DND-41 (cell line): ENCODE results near the gene IP6K3.

ENCODE experiments used
- ATAC-seq: fragments of 200-7000 bp; cut with Tn5 transposase; 3 replicates; pipeline ENCODE4 v1.9.1; 2021; ENCODE audit warnings: low read depth; ENCODE audit not compliant: insufficient read depth
- DNase-seq: peaks from one replicate; pipeline ENCODE4 v3.0.0-alpha.2; 2020
- H2AFZ ChIP-seq: 2 replicates; pipeline ENCODE4 v1.6.0; 2012; ENCODE audit warnings: low read depth, low read length
- H3K27ac ChIP-seq: 2 replicates; pipeline ENCODE4 v1.5.1; 2012; ENCODE audit warnings: low read length, inconsistent platforms
- H3K27me3 ChIP-seq: fragments of 200-600 bp; sonication (generic); 2 replicates; pipeline ENCODE4 v1.6.0; 2012; ENCODE audit warnings: low read length, mild to moderate bottlenecking, inconsistent platforms; ENCODE audit not compliant: insufficient read depth, poor library complexity
- H3K36me3 ChIP-seq: 2 replicates; pipeline ENCODE4 v1.5.1; 2012; ENCODE audit warnings: low read length, inconsistent platforms; ENCODE audit not compliant: insufficient read depth
- H3K4me1 ChIP-seq: 2 replicates; pipeline ENCODE4 v1.5.1; 2012; ENCODE audit warnings: mild to moderate bottlenecking, low read length; ENCODE audit not compliant: insufficient read depth
- H3K4me2 ChIP-seq: 2 replicates; pipeline ENCODE4 v1.6.0; 2012; ENCODE audit warnings: mild to moderate bottlenecking, moderate library complexity, low read length, inconsistent platforms; ENCODE audit not compliant: insufficient read depth
- H3K4me3 ChIP-seq, 2 experiments: fragments of 200-600 bp in 1 of 2; shearing (Covaris generic) in 1 of 2; 2 replicates each; pipeline ENCODE4 v1.5.1; 2012 to 2016; ENCODE audit warnings: inconsistent platforms in 2 of 2, low read length in 2 of 2, mild to moderate bottlenecking in 2 of 2, low read depth in 1 of 2, moderate library complexity in 1 of 2
- H3K79me2 ChIP-seq: 2 replicates; pipeline ENCODE4 v1.6.0; 2012; ENCODE audit warnings: low read length, inconsistent platforms; ENCODE audit not compliant: insufficient read depth
- H3K9ac ChIP-seq: 2 replicates; pipeline ENCODE4 v1.6.0; 2012; ENCODE audit warnings: low read depth, mild to moderate bottlenecking, inconsistent platforms, low read length, moderate library complexity
- H3K9me3 ChIP-seq: 2 replicates; pipeline ENCODE4 v1.5.1; 2012; ENCODE audit warnings: low read length, moderate library complexity, mild to moderate bottlenecking, inconsistent platforms; ENCODE audit not compliant: insufficient read depth, severe bottlenecking
- H4K20me1 ChIP-seq: 2 replicates; pipeline ENCODE4 v1.6.0; 2012; ENCODE audit warnings: low read length; ENCODE audit not compliant: insufficient read depth
- EZH2 ChIP-seq: IDR thresholded peaks from 3 replicates; pipeline ENCODE4 v1.6.1; 2012; ENCODE audit warnings: borderline replicate concordance, low read depth, mild to moderate bottlenecking, moderate library complexity, low read length, inconsistent platforms; ENCODE audit not compliant: severe bottlenecking
- TF ChIP-seq, protein P1 (sequence below): IDR thresholded peaks from 2 replicates; pipeline ENCODE4 v1.5.1; 2012; ENCODE audit warnings: borderline replicate concordance, low read length, moderate library complexity, mild to moderate bottlenecking; ENCODE audit not compliant: poor library complexity, severe bottlenecking; ENCODE audit errors: extremely low read depth

IP6K3 gene

DNA sequence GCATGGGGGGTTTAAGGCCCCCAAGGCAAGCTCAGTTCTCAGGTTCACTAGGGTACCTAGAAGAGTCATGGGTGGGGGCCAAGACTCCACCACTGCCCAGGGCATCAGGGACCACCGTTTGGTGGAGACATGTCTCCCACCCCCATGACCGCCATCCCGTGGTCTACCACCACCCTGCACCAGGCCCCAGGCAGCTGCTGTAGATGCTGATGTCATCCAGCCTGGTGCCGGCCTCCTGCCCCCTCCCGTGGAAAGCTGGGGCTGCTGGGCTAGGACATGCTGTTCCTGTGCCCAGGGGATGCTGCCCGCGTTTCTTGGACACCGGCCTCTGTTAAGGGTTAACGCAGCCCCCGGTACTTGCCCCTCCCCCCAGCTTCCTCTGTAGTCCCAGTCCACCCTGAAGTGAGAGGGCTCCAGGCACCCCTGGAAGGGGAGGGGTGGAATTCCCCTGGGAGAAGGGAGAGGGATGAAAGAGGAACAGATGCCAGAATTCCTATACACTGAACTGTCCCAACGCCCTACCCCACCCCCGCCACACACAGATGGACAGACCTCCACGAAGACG is 587 bp downstream of the IP6K3 start:
- H3K27me3 ChIP-seq: peaks cover 4% of the 10 kb centered on the region
- DNase-seq (no peak), ATAC-seq (no peak)
- peaks cover 10% of the 10 kb centered on the region; the same call in 1 of the 2 replicates for H4K20me1 ChIP-seq
- H3K9me3 ChIP-seq: no peaks in the 10 kb centered on the region
- H3K4me1 ChIP-seq: no peaks in the 10 kb centered on the region
- TF ChIP-seq, protein P1, sequence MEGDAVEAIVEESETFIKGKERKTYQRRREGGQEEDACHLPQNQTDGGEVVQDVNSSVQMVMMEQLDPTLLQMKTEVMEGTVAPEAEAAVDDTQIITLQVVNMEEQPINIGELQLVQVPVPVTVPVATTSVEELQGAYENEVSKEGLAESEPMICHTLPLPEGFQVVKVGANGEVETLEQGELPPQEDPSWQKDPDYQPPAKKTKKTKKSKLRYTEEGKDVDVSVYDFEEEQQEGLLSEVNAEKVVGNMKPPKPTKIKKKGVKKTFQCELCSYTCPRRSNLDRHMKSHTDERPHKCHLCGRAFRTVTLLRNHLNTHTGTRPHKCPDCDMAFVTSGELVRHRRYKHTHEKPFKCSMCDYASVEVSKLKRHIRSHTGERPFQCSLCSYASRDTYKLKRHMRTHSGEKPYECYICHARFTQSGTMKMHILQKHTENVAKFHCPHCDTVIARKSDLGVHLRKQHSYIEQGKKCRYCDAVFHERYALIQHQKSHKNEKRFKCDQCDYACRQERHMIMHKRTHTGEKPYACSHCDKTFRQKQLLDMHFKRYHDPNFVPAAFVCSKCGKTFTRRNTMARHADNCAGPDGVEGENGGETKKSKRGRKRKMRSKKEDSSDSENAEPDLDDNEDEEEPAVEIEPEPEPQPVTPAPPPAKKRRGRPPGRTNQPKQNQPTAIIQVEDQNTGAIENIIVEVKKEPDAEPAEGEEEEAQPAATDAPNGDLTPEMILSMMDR: no peak
- TF ChIP-seq EZH2: no peak
- H3K4me3 ChIP-seq: no peak overlapping the region
- H3K9ac ChIP-seq: no peak overlapping the region
- no peak overlapping the region for H2AFZ ChIP-seq
- no peaks in the 10 kb centered on the region for H3K36me3 ChIP-seq
- no peak overlapping the region for H3K27ac ChIP-seq
- H3K4me2 ChIP-seq: no peak overlapping the region
- H3K79me2 ChIP-seq: no peaks in the 10 kb centered on the region

DNA sequence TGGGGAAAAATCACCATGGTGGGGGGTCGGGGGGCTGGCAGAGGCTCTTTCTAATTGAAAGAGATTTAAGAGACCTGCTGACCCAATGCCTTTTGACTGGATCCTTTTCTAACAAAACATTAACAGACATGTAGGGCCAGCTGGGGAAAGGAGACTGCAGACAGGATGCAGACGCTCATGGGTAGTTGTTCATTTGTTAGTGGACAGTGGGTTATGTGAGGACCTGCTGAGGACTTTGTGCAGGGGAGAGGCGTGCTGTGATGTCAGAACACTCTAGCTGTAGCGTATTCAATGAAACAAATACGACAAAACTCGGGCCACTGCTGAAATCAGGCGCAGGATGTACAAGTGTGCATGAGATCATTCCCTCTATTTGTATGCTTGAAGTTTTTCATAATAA is 1.2 kb downstream of the IP6K3 start:
- H3K9ac ChIP-seq: no peak overlapping the region
- no peaks in the 10 kb centered on the region for H3K79me2 ChIP-seq
- no peak overlapping the region for H2AFZ ChIP-seq
- H3K27me3 ChIP-seq: peaks cover 4% of the 10 kb centered on the region
- no peak overlapping the region for H3K27ac ChIP-seq
- no peak overlapping the region for H3K4me2 ChIP-seq
- H3K4me3 ChIP-seq: no peak overlapping the region
- no peaks in the 10 kb centered on the region for H3K36me3 ChIP-seq
- DNase-seq: no peak
- H3K4me1 ChIP-seq: no peaks in the 10 kb centered on the region
- no peak for ATAC-seq
- TF ChIP-seq, protein P1: no peak
- TF ChIP-seq EZH2: no peak
- peaks cover 8% of the 10 kb centered on the region; the same call in 1 of the 2 replicates for H4K20me1 ChIP-seq
- no peaks in the 10 kb centered on the region for H3K9me3 ChIP-seq

DNA sequence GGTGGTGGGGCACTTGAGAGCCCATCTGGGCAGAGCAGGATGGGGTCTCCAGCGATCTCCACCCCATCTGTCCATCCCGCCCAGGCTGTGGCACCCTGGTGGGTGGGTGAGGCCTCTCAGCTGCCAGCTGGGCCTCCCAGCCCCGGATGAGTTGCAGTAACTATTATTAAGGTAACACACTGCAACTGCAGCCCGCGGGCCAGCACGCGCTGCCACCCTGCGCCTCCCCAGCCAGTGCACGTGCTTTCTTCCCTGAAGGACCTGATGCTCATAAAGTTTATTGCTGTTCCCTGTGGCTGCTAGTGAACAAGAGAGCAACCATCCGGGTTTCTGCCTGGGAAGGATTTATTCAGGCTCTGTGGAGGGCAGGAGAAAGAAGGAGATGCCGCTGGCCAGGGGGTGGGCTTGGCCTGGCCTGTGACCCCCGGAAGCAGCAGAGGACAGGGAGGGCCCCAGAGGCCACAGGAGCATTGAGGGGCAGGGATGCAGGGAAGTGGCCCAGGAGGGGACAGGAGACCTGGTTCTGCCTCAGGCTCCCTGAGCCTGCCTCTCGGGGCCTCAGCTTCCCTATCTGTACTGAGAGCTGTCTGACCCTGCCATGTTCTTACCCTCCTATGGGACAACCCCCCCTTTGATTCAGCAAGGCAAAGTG is 1.7 kb downstream of the IP6K3 start:
- Histone ChIP-seq H3K79me2 (no peaks in the 10 kb centered on the region), H3K4me1 (no peaks in the 10 kb centered on the region), H4K20me1 (peaks cover 8% of the 10 kb centered on the region; the same call in 1 of the 2 replicates), H3K9me3 (no peaks in the 10 kb centered on the region), H3K9ac (no peak overlapping the region), H3K27me3 (peaks cover 4% of the 10 kb centered on the region), H3K4me2 (no peak overlapping the region), H3K36me3 (no peaks in the 10 kb centered on the region), H3K4me3 (no peak overlapping the region), H3K27ac (no peak overlapping the region), H2AFZ (no peak overlapping the region)
- DNase-seq: no peak
- 0 out of 3 replicates have a peak, but pooled peaks have one; percentile 17 for ATAC-seq
- TF ChIP-seq, protein P1: no peak
- TF ChIP-seq EZH2: no peak
